ENCODE data around the gene SCYL2. TPM values are rescaled to one million over a fixed set of nuclear protein-coding genes. Genes with fewer than 3 reads are reported as not detected.

Gene SCYL2
- total RNA-seq, 1 experiment from 2014 or later = 41.4 TPM

DNA sequence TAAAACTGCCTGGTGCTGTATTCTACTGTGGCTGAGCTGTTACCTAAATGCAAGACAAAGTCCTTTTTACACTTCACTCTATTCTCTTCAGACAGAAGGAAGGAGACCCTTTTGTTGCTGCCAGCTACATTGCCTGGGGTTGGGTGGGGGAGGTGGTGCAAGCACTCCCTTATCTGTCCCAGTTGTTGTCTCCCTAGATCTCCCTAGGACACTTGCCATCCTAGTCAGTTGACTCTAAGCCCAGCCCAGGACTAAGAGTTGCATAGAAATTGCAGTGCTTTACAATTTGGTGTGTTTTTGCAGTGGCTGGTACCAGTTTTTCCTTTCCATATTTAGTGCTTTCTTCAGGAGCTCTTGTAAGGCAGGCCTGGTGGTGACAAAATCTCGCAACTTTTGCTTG lies 35.1 kb downstream of the SCYL2 start:
- Histone ChIP-seq H3K4me1 (ENCODE audit: insufficient read depth, low read length) (no peaks in the 10 kb centered on the region), H4K20me1 (ENCODE audit: control insufficient read depth, insufficient read depth, insufficient read length) (no peaks in the 10 kb centered on the region), H3K4ac (ENCODE audit: low read depth, low read length) (no peak overlapping the region), H2BK12ac (ENCODE audit: insufficient read length, low read depth, low read length) (no peak overlapping the region), H3K9ac (ENCODE audit: extremely low read depth, insufficient read length, low read length) (no peak overlapping the region), H3K14ac (ENCODE audit: insufficient read depth, low read length) (no peak overlapping the region), H2BK20ac (ENCODE audit: low read depth, low read length, poor library complexity, severe bottlenecking) (no peak overlapping the region), H3K23ac (ENCODE audit: insufficient read length, low read depth, low read length) (no peak overlapping the region), H3K23me2 (ENCODE audit: insufficient read length, low read depth, low read length, poor library complexity, severe bottlenecking) (no peaks in the 10 kb centered on the region), H4K91ac (ENCODE audit: insufficient read length, low read depth, low read length) (no peak overlapping the region), H4K8ac (replicated peaks; ENCODE audit: insufficient read length, low read depth, low read length) (no peak overlapping the region), H3K27ac (ENCODE audit: insufficient read length, low read depth, low read length) (no peak overlapping the region), H2BK5ac (ENCODE audit: insufficient read length, low read length) (no peak overlapping the region), H3K27me3 (ENCODE audit: insufficient read depth, low read length) (no peaks in the 10 kb centered on the region), H3K4me2 (ENCODE audit: insufficient read depth, insufficient read length, low read length) (no peak overlapping the region), H2BK15ac (ENCODE audit: low read depth, low read length) (no peak overlapping the region), H3K79me1 (ENCODE audit: insufficient read depth, low read depth, low read length, poor library complexity, severe bottlenecking) (no peaks in the 10 kb centered on the region), H3K79me2 (ENCODE audit: insufficient read depth, low read length) (no peaks in the 10 kb centered on the region), H2AFZ (ENCODE audit: low read length) (no peak overlapping the region), H3K56ac (ENCODE audit: insufficient read length, low read depth, low read length) (no peak overlapping the region), H4K5ac (ENCODE audit: insufficient read length, low read depth, low read length) (no peak overlapping the region), H2AK5ac (ENCODE audit: insufficient read length, low read length) (no peak overlapping the region), H3T11ph (ENCODE audit: low read length) (no peak overlapping the region), H3K9me3 (ENCODE audit: control insufficient read depth, low read depth, low read length) (no peaks in the 10 kb centered on the region), H2BK120ac (ENCODE audit: low read depth, low read length, poor library complexity, severe bottlenecking) (no peak overlapping the region), H3K18ac (ENCODE audit: insufficient read length, low read depth, low read length) (no peak overlapping the region)
- Mint-ChIP-seq H3K9me3 (peaks cover 30 to 34% of the 10 kb centered on the region in 2 experiments), H3K27ac (peak overlapping the region in 1 of 3 experiments; percentile 66; a peak in 1 of 7 replicates), H3K36me3 (ENCODE audit: insufficient read depth in 1 of 3, low read depth in 3 of 3) (peaks cover 75 to 85% (median 84%) of the 10 kb centered on the region in 3 experiments), H3K4me1 (peaks cover 0 to 2% of the 10 kb centered on the region in 2 experiments; a peak in 2 of 4 replicates), H3K4me3 (no peak overlapping the region), H3K27me3 (ENCODE audit: low read depth) (no peaks in the 10 kb centered on the region)
- TF ChIP-seq, protein P1, sequence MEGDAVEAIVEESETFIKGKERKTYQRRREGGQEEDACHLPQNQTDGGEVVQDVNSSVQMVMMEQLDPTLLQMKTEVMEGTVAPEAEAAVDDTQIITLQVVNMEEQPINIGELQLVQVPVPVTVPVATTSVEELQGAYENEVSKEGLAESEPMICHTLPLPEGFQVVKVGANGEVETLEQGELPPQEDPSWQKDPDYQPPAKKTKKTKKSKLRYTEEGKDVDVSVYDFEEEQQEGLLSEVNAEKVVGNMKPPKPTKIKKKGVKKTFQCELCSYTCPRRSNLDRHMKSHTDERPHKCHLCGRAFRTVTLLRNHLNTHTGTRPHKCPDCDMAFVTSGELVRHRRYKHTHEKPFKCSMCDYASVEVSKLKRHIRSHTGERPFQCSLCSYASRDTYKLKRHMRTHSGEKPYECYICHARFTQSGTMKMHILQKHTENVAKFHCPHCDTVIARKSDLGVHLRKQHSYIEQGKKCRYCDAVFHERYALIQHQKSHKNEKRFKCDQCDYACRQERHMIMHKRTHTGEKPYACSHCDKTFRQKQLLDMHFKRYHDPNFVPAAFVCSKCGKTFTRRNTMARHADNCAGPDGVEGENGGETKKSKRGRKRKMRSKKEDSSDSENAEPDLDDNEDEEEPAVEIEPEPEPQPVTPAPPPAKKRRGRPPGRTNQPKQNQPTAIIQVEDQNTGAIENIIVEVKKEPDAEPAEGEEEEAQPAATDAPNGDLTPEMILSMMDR (conservative IDR thresholded peaks at IDR 0.05) = no peak
- no peak for DNase-seq
- WGBS (ENCODE audit: extremely low coverage, insufficient read length, low lambda C conversion rate) = no CpG with 5 or more reads among the region's 1 CpG

Data from H9 (cell line).